ENCODE results near the gene MMP15. TPM values are rescaled to one million over a fixed set of nuclear protein-coding genes. Genes with fewer than 3 reads are reported as not detected.

MMP15 gene
- polyA plus RNA-seq, 1 of the 3 experiments (the other 2 are of a cell fraction), result 3.1 TPM

DNA sequence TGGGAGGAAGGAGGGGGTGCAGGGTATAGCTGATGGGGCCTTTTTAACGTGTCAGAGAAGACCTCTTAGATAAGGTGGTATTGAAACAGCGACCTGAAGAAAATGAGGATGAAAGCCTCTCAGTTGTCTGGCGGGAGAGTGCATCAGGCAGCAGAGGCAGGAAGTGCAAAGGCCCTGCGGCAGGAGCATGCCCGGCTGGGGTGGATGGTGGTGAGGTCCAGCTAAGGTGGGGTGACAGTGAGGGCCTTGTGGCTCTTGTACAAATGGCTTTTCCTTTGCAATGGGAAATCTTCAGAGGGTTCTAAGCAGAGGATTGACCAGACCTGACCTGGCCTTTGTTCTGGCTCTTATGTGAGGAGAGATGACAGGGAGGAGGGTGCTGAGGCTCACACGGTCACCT is 11.4 kb downstream of the MMP15 start:
- H2AFZ ChIP-seq (ENCODE audit: low read depth), result no peak overlapping the region
- no peak for TF ChIP-seq SIN3A (IDR thresholded peaks at IDR 0.05; ENCODE audit: borderline replicate concordance, low read depth, low read length)
- no peak for TF ChIP-seq MXI1 (IDR thresholded peaks at IDR 0.05; ENCODE audit: low read depth, low read length)
- no peak for TF ChIP-seq ELF1 (IDR thresholded peaks at IDR 0.05)
- no peak for TF ChIP-seq RAD21 (IDR thresholded peaks at IDR 0.05; ENCODE audit: low read length)
- no peak for TF ChIP-seq TEAD4 (IDR thresholded peaks at IDR 0.05; ENCODE audit: borderline replicate concordance, insufficient read depth)
- no peak for TF ChIP-seq YY1 (IDR thresholded peaks at IDR 0.05; ENCODE audit: low read depth)
- TF ChIP-seq, protein P1, sequence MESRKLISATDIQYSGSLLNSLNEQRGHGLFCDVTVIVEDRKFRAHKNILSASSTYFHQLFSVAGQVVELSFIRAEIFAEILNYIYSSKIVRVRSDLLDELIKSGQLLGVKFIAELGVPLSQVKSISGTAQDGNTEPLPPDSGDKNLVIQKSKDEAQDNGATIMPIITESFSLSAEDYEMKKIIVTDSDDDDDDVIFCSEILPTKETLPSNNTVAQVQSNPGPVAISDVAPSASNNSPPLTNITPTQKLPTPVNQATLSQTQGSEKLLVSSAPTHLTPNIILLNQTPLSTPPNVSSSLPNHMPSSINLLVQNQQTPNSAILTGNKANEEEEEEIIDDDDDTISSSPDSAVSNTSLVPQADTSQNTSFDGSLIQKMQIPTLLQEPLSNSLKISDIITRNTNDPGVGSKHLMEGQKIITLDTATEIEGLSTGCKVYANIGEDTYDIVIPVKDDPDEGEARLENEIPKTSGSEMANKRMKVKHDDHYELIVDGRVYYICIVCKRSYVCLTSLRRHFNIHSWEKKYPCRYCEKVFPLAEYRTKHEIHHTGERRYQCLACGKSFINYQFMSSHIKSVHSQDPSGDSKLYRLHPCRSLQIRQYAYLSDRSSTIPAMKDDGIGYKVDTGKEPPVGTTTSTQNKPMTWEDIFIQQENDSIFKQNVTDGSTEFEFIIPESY (IDR thresholded peaks at IDR 0.05; ENCODE audit: borderline replicate concordance, low read depth), result no peak
- TF ChIP-seq FOSL2 (IDR thresholded peaks at IDR 0.05; ENCODE audit: borderline replicate concordance, low read depth), result no peak
- TF ChIP-seq JUND (IDR thresholded peaks at IDR 0.05), result no peak
- peaks cover 0 to 52% of the 10 kb centered on the region in 2 experiments; a peak in 1 of 4 replicates for H3K4me1 ChIP-seq (ENCODE audit: control insufficient read depth in 1 of 2, insufficient read depth in 2 of 2, low read depth in 1 of 2, low read length in 1 of 2)
- H3K79me2 ChIP-seq (ENCODE audit: insufficient read depth), result no peaks in the 10 kb centered on the region
- H4K20me1 ChIP-seq (ENCODE audit: insufficient read depth), result no peaks in the 10 kb centered on the region
- ChIA-PET CTCF (interaction anchor here (0.8 to 6.1 kb wide), 4 partner anchors 16 to 90 kb away, joined by 3 to 72 read pairs (median 36); partner anchors contain the start of gene CFAP20), POLR2A (no interaction called here)
- H3K27ac ChIP-seq (ENCODE audit: low read depth in 2 of 2, low read length in 1 of 2), result no peak overlapping the region
- peak; percentile 10 for DNase-seq
- no peak overlapping the region for H3K9ac ChIP-seq
- H3K27me3 ChIP-seq (ENCODE audit: insufficient read depth), result no peaks in the 10 kb centered on the region
- no peaks in the 10 kb centered on the region for H3K36me3 ChIP-seq (replicated peaks in 1 of 2; ENCODE audit: control insufficient read depth in 1 of 2, insufficient read depth in 2 of 2, low read length in 1 of 2)
- H3K9me3 ChIP-seq, result no peaks in the 10 kb centered on the region
- no peak overlapping the region for H3K4me2 ChIP-seq
- H3F3A ChIP-seq (replicated peaks; ENCODE audit: insufficient read depth), result no peaks in the 10 kb centered on the region
- WGBS (ENCODE audit: low lambda C conversion rate), result 67% methylated on average over 5 of the region's 6 CpGs
- H3K4me3 ChIP-seq (ENCODE audit: low read depth in 2 of 2, low read length in 1 of 2), result no peak overlapping the region
- H3K9me2 ChIP-seq, result no peaks in the 10 kb centered on the region

DNA sequence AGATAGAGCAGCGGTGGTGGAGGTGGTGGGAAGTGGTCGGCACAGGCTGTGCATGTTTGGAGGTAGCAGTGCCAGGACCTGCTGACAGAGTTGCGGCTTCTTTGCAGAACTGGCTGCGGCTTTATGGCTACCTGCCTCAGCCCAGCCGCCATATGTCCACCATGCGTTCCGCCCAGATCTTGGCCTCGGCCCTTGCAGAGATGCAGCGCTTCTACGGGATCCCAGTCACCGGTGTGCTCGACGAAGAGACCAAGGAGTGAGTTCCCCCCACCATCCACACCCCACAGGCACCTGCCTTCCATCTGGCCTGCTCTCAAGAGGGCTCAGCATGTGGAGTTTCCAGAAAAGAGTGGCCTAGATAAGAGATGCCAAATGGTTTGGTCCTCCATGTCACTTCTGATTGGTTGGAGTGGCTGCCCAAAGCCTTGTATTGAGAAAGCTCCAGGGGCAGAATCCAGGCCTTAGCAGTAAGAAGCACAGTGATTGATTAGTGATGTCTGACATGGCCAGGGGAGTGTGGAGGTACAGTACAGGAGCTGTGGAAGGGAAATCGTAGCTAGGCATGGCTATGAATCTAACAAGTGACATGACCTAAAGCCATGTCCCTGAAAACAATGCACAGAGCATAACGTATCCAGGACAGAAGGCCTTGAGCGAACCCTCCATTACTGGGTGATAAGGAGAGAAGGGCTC is 12.0 kb downstream of the MMP15 start:
- WGBS (ENCODE audit: low lambda C conversion rate), result 82% methylated on average over 10 of the region's 16 CpGs
- H3K9ac ChIP-seq, result no peak overlapping the region
- H3K27ac ChIP-seq (ENCODE audit: low read depth in 2 of 2, low read length in 1 of 2), result no peak overlapping the region
- no peaks in the 10 kb centered on the region for H3K9me2 ChIP-seq
- H3F3A ChIP-seq (replicated peaks; ENCODE audit: insufficient read depth), result no peaks in the 10 kb centered on the region
- POLR2A ChIA-PET, result no interaction called here
- H3K36me3 ChIP-seq (replicated peaks in 1 of 2; ENCODE audit: control insufficient read depth in 1 of 2, insufficient read depth in 2 of 2, low read length in 1 of 2), result no peaks in the 10 kb centered on the region
- no peaks in the 10 kb centered on the region for H3K9me3 ChIP-seq
- no peak overlapping the region for H2AFZ ChIP-seq (ENCODE audit: low read depth)
- no peaks in the 10 kb centered on the region for H3K27me3 ChIP-seq (ENCODE audit: insufficient read depth)
- DNase-seq, result peak; percentile 15
- H3K4me1 ChIP-seq (ENCODE audit: control insufficient read depth in 1 of 2, insufficient read depth in 2 of 2, low read depth in 1 of 2, low read length in 1 of 2), result peaks cover 0 to 46% of the 10 kb centered on the region in 2 experiments; a peak in 1 of 4 replicates
- CTCF ChIA-PET, result interaction anchor here (1.5 to 6.1 kb wide), 2 partner anchors 9 to 84 kb away, joined by 3 to 72 read pairs; no protein-coding TSS in a partner anchor
- H3K79me2 ChIP-seq (ENCODE audit: insufficient read depth), result no peaks in the 10 kb centered on the region
- no peak overlapping the region for H3K4me3 ChIP-seq (ENCODE audit: low read depth in 2 of 2, low read length in 1 of 2)
- no peak overlapping the region for H3K4me2 ChIP-seq
- TF ChIP-seq GABPA (IDR thresholded peaks at IDR 0.05; ENCODE audit: low read depth), result no peak
- no peak for TF ChIP-seq FOXM1 (IDR thresholded peaks at IDR 0.05; ENCODE audit: low read depth)
- TF ChIP-seq NFIC (IDR thresholded peaks at IDR 0.05; ENCODE audit: borderline replicate concordance), result no peak
- TF ChIP-seq EP300 (IDR thresholded peaks at IDR 0.05; ENCODE audit: borderline replicate concordance in 1 of 2, low read depth in 1 of 2, low read length in 1 of 2), result no peak
- no peak for TF ChIP-seq RFX5 (IDR thresholded peaks at IDR 0.05; ENCODE audit: low read length)
- TF ChIP-seq RCOR1 (IDR thresholded peaks at IDR 0.05; ENCODE audit: low read length), result no peak
- TF ChIP-seq, protein P2, sequence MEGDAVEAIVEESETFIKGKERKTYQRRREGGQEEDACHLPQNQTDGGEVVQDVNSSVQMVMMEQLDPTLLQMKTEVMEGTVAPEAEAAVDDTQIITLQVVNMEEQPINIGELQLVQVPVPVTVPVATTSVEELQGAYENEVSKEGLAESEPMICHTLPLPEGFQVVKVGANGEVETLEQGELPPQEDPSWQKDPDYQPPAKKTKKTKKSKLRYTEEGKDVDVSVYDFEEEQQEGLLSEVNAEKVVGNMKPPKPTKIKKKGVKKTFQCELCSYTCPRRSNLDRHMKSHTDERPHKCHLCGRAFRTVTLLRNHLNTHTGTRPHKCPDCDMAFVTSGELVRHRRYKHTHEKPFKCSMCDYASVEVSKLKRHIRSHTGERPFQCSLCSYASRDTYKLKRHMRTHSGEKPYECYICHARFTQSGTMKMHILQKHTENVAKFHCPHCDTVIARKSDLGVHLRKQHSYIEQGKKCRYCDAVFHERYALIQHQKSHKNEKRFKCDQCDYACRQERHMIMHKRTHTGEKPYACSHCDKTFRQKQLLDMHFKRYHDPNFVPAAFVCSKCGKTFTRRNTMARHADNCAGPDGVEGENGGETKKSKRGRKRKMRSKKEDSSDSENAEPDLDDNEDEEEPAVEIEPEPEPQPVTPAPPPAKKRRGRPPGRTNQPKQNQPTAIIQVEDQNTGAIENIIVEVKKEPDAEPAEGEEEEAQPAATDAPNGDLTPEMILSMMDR (IDR thresholded peaks at IDR 0.05), result no peak
- no peak for TF ChIP-seq TCF12 (IDR thresholded peaks at IDR 0.05)
- TF ChIP-seq NRF1 (IDR thresholded peaks at IDR 0.05; ENCODE audit: low read depth, low read length), result no peak
- TF ChIP-seq, protein P3, sequence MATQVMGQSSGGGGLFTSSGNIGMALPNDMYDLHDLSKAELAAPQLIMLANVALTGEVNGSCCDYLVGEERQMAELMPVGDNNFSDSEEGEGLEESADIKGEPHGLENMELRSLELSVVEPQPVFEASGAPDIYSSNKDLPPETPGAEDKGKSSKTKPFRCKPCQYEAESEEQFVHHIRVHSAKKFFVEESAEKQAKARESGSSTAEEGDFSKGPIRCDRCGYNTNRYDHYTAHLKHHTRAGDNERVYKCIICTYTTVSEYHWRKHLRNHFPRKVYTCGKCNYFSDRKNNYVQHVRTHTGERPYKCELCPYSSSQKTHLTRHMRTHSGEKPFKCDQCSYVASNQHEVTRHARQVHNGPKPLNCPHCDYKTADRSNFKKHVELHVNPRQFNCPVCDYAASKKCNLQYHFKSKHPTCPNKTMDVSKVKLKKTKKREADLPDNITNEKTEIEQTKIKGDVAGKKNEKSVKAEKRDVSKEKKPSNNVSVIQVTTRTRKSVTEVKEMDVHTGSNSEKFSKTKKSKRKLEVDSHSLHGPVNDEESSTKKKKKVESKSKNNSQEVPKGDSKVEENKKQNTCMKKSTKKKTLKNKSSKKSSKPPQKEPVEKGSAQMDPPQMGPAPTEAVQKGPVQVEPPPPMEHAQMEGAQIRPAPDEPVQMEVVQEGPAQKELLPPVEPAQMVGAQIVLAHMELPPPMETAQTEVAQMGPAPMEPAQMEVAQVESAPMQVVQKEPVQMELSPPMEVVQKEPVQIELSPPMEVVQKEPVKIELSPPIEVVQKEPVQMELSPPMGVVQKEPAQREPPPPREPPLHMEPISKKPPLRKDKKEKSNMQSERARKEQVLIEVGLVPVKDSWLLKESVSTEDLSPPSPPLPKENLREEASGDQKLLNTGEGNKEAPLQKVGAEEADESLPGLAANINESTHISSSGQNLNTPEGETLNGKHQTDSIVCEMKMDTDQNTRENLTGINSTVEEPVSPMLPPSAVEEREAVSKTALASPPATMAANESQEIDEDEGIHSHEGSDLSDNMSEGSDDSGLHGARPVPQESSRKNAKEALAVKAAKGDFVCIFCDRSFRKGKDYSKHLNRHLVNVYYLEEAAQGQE (IDR thresholded peaks at IDR 0.05; ENCODE audit: low read depth, low read length), result no peak
- TF ChIP-seq RAD21 (IDR thresholded peaks at IDR 0.05; ENCODE audit: low read length), result no peak
- TF ChIP-seq TAF1 (IDR thresholded peaks at IDR 0.05; ENCODE audit: borderline replicate concordance, low read depth, low read length), result no peak
- TF ChIP-seq, protein P4, sequence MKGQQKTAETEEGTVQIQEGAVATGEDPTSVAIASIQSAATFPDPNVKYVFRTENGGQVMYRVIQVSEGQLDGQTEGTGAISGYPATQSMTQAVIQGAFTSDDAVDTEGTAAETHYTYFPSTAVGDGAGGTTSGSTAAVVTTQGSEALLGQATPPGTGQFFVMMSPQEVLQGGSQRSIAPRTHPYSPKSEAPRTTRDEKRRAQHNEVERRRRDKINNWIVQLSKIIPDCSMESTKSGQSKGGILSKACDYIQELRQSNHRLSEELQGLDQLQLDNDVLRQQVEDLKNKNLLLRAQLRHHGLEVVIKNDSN (IDR thresholded peaks at IDR 0.05; ENCODE audit: borderline replicate concordance, low read depth), result no peak
- no peaks in the 10 kb centered on the region for H4K20me1 ChIP-seq (ENCODE audit: insufficient read depth)
